Urothelium cell line (cell line): Measurements from ENCODE around the gene ACTN1.

ENCODE experiments used
- DNase-seq: peaks from one replicate; pipeline ENCODE4 v3.0.0; 2011; ENCODE audit warnings: low spot score, mixed read lengths
- FAIRE-seq: peaks from 2 replicates; lab custom pipeline; 2011; peaks lifted over from hg19 to GRCh38; lab: Jason Lieb, UNC

Gene ACTN1

GRCh38 chr14:68922201-68922621 is 56.9 kb downstream of the ACTN1 start:
- no peak for FAIRE-seq
- no peak for DNase-seq

DNA sequence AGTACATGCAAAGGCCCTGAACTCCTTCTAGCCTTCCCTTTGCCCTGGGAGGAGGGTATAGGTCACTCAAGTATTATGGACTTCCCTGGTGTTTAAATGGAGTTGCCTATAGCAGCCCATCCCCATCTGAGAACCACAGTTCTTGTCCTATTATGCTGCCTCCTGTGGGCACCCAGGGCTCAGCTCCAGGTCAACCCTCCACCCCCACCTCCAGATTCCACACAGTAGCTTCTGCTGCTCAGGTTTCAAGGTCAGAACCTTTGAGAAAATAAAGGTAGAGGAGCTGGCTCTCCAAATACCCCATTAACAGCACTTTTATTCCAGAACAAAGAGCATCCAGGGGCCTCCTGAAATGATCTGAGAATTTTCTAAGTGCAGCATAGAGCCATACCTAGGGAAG is 57.4 kb downstream of the ACTN1 start:
- DNase-seq (no peak), FAIRE-seq (no peak)

GRCh38 chr14:68921049-68921448 is 58.1 kb downstream of the ACTN1 start:
- FAIRE-seq (peak; percentile 97), DNase-seq (no peak)

DNA sequence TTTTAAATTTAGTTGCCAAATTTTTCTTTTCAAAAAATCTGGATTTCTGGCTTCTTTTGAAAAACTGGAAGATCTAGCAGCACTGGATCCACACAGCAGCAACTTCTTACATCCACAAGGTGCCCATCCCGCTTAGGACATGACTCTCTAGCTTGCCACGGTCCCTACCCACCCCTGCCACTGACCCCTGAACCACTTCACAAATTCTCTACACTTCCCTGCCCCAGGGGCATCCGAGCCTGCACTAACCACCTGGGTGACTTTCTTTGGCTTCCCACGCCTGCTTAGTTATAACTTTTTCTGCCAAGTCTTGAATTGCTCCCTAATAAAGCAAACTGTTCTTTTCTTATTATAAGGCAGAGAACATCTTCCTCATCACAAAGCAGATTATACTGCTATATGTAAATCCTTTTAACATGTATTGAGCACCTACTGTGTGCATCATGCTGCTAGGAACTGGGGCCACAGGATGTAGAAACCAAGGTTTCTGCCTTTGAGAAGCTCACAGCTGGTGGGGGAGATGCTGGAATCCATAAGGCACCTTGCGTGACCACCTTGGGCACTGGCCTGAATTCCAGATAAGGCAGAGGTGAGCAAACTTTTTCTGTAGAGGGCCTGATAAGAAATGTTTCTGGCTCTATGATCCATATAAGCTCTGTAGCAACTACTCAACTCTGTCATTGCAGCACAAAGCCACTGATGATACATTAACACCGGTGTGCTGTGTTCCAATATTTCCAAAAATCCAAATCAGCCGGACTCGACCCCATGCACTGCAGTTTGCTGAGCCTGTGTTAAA is 59.8 kb downstream of the ACTN1 start:
- peak; percentile 66 for FAIRE-seq
- DNase-seq: no peak

GRCh38 chr14:68918612-68919011 is 60.5 kb downstream of the ACTN1 start:
- DNase-seq: no peak
- FAIRE-seq: no peak

- DNase-seq (no peak), FAIRE-seq (no peak)
These were observed 62.7 kb downstream of the ACTN1 start for GRCh38 chr14:68916358-68916941.

GRCh38 chr14:68913516-68913915 is 65.6 kb downstream of the ACTN1 start:
- FAIRE-seq: peak; percentile 88
- no peak for DNase-seq

DNA sequence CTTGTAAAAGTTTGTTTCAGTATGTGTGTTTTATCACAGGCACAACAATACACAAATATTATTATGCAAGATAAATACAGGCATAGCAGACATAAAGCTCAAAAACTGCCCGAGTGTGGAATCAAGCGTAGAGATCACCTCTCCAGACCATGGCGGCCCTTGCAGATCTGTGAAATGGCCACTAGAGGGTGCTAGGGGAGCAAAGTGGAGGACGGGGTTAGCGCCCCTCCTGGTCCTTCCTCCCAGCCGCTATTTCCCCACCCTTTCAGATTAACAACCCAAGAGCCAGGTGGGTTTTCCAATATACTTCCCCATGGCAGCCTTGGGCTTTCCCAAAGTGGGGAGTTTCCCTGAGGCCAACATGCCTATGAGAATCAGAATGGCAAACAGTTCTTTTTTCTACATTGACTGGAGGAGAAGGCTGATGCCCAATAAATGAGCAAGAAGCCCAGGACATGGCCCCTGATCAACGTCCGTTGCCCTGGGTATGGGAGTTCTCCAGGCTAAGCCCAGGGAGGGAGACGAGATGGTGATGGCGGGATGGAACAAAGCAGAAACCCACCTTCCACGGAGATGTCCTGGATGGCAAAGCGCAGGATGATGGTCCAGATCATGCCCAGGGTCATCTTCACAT is 67.4 kb downstream of the ACTN1 start:
- FAIRE-seq (peak; percentile 90), DNase-seq (peak; percentile 97)

- FAIRE-seq: peak; percentile 53
- no peak for DNase-seq
These were observed 68.6 kb downstream of the ACTN1 start for GRCh38 chr14:68910540-68910939.

DNA sequence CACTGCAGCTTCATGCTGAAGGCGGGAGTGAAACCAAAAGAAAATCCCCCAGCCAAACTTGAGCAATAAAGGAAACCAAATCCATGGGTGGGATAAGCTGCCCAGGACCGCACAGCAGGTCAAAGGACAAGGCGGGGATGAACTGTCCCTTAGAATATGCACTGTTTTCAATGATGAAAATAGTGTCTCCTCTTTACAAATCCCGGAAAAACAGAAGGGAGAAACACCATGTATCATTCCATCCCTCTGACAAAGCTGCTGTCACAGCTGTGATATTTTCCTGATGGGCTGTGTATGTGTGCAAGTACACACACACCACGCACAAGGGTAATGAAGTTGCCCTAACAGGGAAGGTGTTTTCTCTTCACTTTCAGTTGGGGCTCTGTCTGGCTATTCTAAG is 70.3 kb downstream of the ACTN1 start:
- no peak for DNase-seq
- FAIRE-seq: peak; percentile 20

DNA sequence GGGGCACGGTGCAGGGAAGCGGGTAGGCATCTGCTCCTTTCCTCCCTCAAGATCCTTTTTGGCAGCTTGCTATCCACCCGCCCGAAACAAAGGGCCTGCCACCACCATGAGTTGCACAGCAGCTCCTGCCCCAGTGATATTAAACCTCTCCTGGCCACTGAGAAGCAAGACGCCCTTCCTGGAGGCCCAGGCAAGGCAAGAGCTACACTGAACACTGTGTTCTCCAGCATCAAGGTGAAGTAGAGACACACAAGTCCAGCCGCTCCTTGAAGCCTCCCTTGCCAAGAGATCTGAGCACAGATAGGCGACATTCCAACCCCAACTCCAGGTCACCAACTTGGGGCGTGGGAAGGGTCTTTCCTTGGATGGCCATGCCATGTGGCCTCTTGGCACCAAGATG is 70.9 kb downstream of the ACTN1 start:
- DNase-seq: no peak
- FAIRE-seq: peak; percentile 58

DNA sequence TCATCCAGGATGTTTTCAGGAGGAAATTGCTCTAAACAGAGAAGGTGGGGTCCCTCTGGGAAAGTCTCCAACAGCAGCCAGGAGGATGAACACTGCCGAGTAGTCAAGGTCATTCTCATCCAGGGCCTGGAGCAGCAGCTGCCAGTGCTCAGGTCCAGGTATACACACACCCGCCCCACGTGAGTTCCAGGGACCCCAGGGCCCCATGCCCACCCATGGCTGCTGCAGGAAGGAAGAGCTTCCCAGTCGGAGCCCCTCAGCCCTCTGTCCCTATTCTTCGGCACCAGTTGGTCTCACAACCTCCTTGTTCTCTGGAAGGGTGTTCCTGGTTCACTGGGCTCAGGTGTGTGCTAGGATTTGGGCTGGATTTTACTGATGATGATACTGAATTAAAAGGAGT is 72.7 kb downstream of the ACTN1 start:
- DNase-seq (no peak), FAIRE-seq (no peak)

DNA sequence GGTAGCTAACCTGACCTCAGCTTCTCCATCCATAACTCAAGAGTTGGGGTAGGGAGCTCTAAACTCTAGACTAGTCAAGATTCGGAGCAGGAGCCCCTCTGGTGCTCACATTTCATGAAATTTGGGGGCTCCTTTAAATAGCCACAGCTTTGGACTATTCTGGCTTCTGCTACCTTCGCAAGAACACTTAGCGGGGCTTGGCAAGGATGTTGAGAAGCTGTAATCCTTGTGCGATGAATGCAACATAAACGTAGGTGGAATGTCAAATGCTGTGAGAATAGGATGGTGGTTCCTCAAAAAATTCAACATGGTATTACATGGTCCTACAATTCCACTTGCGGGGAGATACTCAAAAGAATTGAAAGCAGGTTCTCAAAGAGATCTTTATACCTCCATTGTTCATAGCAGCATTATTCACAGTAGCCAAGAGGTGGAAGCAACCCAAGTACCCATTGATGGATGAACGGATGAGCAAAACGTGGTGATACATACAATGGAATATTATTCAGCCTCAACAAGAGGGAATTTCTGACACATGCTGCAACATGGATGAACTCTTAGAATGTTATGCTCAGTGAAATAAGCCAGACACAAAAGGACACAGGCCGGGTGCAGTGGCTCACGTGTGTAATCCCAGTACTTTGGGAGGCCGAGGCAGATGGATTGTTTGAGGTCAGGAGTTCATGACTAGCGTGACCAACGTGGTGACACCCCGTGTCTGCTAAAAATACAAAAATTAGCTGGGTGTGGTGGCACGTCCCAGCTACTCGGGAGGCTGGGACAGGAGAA is 73.8 kb downstream of the ACTN1 start:
- DNase-seq: no peak
- peak; percentile 86 for FAIRE-seq

- peak; percentile 32 for FAIRE-seq
- no peak for DNase-seq
These were observed 76.7 kb downstream of the ACTN1 start for GRCh38 chr14:68902357-68902756.

- peak; percentile 100 for FAIRE-seq
- DNase-seq: no peak
These were observed 80.0 kb downstream of the ACTN1 start for GRCh38 chr14:68899033-68899603.

DNA sequence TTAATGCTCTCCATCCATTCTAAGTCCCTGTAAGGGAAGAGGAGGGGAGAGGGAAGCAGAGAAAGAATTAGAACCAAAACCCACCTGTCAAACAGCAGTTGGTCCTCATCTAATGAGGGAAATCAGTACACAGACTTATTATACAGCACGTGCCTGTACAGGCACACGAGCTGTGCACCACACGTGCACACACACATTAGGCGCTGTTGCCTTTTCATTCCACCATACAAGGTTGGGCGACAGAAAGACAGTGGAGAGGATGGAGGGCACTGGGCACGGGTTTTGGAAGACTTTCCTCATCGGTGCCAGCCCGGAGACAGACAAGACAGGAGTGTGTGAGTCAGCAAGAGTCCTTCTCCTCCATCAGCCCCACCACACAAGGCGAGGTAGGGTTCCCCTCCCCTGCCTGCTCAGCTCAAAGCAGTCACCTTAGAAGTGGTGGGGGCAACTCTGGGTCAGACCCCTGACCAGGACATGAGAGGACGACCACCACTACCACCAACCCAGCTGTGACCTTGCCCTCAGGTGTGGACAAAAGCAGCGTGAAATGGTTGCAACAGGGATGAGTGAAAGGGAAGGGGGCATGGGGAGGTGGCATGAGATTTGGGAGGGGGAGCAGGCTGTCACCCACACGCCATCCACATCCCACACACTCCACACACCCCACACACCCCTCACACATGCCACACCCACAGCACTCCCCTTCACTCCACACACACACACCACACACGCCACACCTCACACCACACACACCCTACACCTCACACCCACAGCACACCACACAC is 80.7 kb downstream of the ACTN1 start:
- no peak for DNase-seq
- no peak for FAIRE-seq

- DNase-seq: no peak
- no peak for FAIRE-seq
These were observed 81.4 kb downstream of the ACTN1 start for GRCh38 chr14:68897559-68898155.

DNA sequence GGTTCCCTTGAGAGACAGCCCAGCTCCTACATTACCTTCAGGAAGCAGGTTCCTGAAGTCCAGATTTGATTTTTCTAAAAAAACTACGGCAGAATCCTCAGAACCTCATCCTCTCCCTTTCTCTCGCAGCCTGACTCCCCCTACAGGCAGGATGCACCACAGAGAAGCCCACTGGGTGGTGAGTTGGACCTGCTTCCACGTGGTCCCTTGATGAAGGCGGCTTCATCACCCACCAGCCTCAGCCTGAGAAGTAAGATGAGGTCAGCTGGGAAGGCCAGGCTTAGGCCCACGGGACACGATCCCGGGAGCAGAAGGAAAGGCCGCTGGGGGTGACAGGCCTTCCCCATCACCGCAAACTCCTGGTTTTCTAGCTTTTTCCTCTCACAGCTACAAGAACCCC is 83.0 kb downstream of the ACTN1 start:
- FAIRE-seq: no peak
- no peak for DNase-seq

GRCh38 chr14:68894802-68895703 is 84.0 kb downstream of the ACTN1 start:
- no peak for DNase-seq
- peak; percentile 93 for FAIRE-seq
